HG03520 (cell line): ENCODE data around the gene AP5Z1.

Experiments used
- ATAC-seq: cut with Tn5 transposase; IDR thresholded peaks from one replicate; pipeline ENCODE4 v1.9.1; 2021; ENCODE audit warnings: mild to moderate bottlenecking, moderate library complexity; ENCODE audit not compliant: unreplicated experiment

Gene AP5Z1

DNA sequence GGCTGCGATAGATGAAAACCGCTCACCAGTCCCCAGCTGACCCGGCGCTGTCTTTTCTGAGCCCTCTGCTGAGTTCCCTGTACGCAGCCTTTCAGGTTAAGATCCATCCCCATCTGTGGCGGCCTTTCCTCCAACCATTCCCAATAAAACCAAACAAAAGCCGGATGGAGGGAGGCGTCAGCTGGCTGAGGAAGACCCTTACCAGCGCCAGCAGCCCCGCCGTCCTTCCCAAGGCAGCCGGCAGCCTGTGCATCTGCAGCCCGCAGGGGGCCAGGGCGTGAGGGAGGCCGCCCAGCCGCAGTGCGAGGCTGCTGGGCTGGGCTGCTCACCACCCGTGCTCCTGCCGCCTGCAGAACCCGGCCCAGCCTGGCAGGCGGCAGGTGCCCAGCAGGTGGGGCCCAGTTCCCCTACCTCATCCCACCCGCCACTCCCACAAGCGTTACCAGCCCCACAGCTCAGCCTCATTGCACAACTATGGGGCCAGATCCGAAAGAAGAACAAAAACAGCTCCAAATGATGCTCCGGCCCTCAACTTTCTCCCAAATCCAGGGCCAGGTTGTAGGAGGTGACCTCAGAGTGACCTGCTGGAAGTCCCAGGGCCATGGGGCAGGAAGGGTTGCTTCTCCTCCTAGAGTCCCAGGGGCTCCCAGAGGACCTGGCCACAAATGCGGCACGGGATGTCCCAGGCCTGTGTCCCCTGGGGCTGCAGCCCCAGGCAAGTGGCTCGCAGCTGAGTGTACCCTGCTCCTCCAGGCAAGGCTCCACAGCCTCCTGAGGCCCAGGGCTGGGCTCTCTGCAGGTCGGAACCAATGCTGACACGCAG, 62.6 kb downstream of the AP5Z1 start:
- no peak for ATAC-seq

- no peak for ATAC-seq
These were observed 63.4 kb downstream of the AP5Z1 start for GRCh38 chr7:4838626-4839334.

- ATAC-seq, result no peak
These were observed 64.7 kb downstream of the AP5Z1 start for GRCh38 chr7:4840079-4840501.
